GM12878 (cell line): ENCODE measurements around the gene PHC1. TPM values are rescaled to one million over a fixed set of nuclear protein-coding genes. Genes with fewer than 3 reads are reported as not detected.
A peak's percentile ranks its signal among the peaks of the same experiment; 100 is the strongest.

Source experiments
- ATAC-seq: fragments of 200-7000 bp; cut with Tn5 transposase; 3 replicates; pipeline ENCODE4 v1.9.1; 2020; ENCODE audit warnings: mild to moderate bottlenecking, moderate library complexity
- BruUV-seq: library from RNA; stranded (reverse); fragments of 400-500 nt; replicated peaks from 2 replicates; lab custom pipeline; 2021; lab: Mats Ljungman, UMichigan
- CTCF ChIA-PET: fragments of 300-600 bp; sonication (Branson Sonifier 250); formaldehyde crosslinking; extraction: SDS; loops from one replicate; lab custom pipeline; 2021; ENCODE audit warnings: inconsistent platforms; lab: Yijun Ruan, JAX
- POLR2A ChIA-PET: fragments of 350-600 bp; formaldehyde crosslinking; extraction: SDS; loops from one replicate; lab custom pipeline; 2021; ENCODE audit warnings: inconsistent platforms; lab: Charles Lee
- RAD21 ChIA-PET: fragments of 300-600 bp; sonication (Branson Sonifier 250); formaldehyde crosslinking; loops from one replicate; lab custom pipeline; 2023; ENCODE audit warnings: antibody characterized with exemption; ENCODE audit not compliant: unreplicated experiment; lab: Charles Lee
- SMC1A ChIA-PET: fragments of 300-600 bp; sonication (Branson Sonifier 250); formaldehyde crosslinking; loops from one replicate; lab custom pipeline; 2023; ENCODE audit not compliant: unreplicated experiment, uncharacterized antibody; lab: Charles Lee
- DNase-seq: peaks from one replicate; pipeline ENCODE4 v3.0.0-alpha.2; 2011; ENCODE audit warnings: low read depth, low spot score
- FAIRE-seq: peaks from 3 replicates; lab custom pipeline; 2011; peaks lifted over from hg19 to GRCh38; lab: Jason Lieb, UNC
- H2AFZ ChIP-seq: 2 replicates; pipeline ENCODE4 v1.6.0; 2011; ENCODE audit warnings: low read depth, low read length, control low read depth; ENCODE audit not compliant: control insufficient read depth
- H3K27ac ChIP-seq: 2 replicates; pipeline ENCODE4 v1.5.1; 2011; ENCODE audit warnings: control low read depth; ENCODE audit not compliant: control insufficient read depth, insufficient read depth
- H3K27me3 ChIP-seq, 2 experiments: replicated peaks in 1 of 2; 2 replicates each; pipeline versions ENCODE4 v1.6.0 to v1.6.1; 2011; ENCODE audit warnings: low read length in 1 of 2; ENCODE audit not compliant: control insufficient read depth in 2 of 2, insufficient read depth in 2 of 2
- H3K36me3 ChIP-seq, 2 experiments: 2 replicates each; pipeline ENCODE4 v1.5.1; 2011; ENCODE audit warnings: low read length in 1 of 2; ENCODE audit not compliant: control insufficient read depth in 2 of 2, insufficient read depth in 2 of 2
- H3K4me1 ChIP-seq: 2 replicates; pipeline ENCODE4 v1.6.1; 2011; ENCODE audit warnings: mild to moderate bottlenecking, low read length, moderate library complexity, mixed read lengths; ENCODE audit not compliant: control insufficient read depth, insufficient read depth
- H3K4me2 ChIP-seq: 2 replicates; pipeline ENCODE4 v1.6.0; 2011; ENCODE audit warnings: control low read depth; ENCODE audit not compliant: control insufficient read depth, insufficient read depth
- H3K4me3 ChIP-seq: fragments of 200-600 bp; sonication (generic); 2 replicates; pipeline ENCODE4 v1.5.1; 2016
- H3K79me2 ChIP-seq: 2 replicates; pipeline ENCODE4 v1.6.0; 2011; ENCODE audit warnings: low read length; ENCODE audit not compliant: control insufficient read depth, insufficient read depth
- H3K9ac ChIP-seq: 2 replicates; pipeline ENCODE4 v1.8.0; 2011; ENCODE audit warnings: low read length, control low read depth, mixed read lengths; ENCODE audit not compliant: control insufficient read depth, insufficient read depth
- H3K9me3 ChIP-seq: replicated peaks from 3 replicates; pipeline ENCODE4 v1.5.1; 2011; ENCODE audit warnings: mild to moderate bottlenecking, low read length; ENCODE audit not compliant: control insufficient read depth, insufficient read depth
- H4K20me1 ChIP-seq: 2 replicates; pipeline ENCODE4 v1.6.0; 2011; ENCODE audit not compliant: control insufficient read depth, insufficient read depth
- PKNOX1 ChIP-seq: fragments of 450-650 bp; IDR thresholded peaks from 2 replicates; pipeline ENCODE4 v1.6.1; 2016; ENCODE audit warnings: mild to moderate bottlenecking
- RELA ChIP-seq: fragments of 450-650 bp; IDR thresholded peaks from 2 replicates; pipeline ENCODE4 v1.8.0; 2014; ENCODE audit warnings: borderline replicate concordance; ENCODE audit not compliant: partially characterized antibody
- WGBS: methylation state at CpG from one replicate; pipeline ENCODE4 v1.1.6; 2016; ENCODE audit warnings: low lambda C conversion rate; ENCODE audit not compliant: insufficient replicate concordance, insufficient coverage; ENCODE audit errors: missing lambda C conversion rate; 5-methylcytosine and 5-hydroxymethylcytosine counted together
- in situ Hi-C: fragments of 300-500 bp; cut with MboI; formaldehyde crosslinking; loops from 9 replicates; pipeline ENCODE4 v1.14.3; 2018; ENCODE audit warnings: mixed read lengths
- intact Hi-C: fragments of 100-400 bp; cut with micrococcal nuclease; formaldehyde crosslinking; loops from one replicate; pipeline ENCODE4 v1.14.2; 2022; ENCODE audit not compliant: unreplicated experiment
- polyA plus RNA-seq, 11 experiments: library from polyadenylated mRNA; depleted of rRNA in 4 of 11; unstranded in 6 of 11; stranded (reverse) in 5 of 11; fragments of >200 nt; fragmentation: Nextera tagmentation in 4 of 11; fragmentation: Illumina TruSeq in 1 of 11; extraction: Ambion mirVana in 4 of 11; extraction: Trizol in 1 of 11; gene quantifications; 1 replicate in 1 of 11; 2 replicates in 10 of 11; pipeline versions ENCODE4 v1.2.1 to v1.2.3, GENCODE V29; 2011 to 2016; ENCODE audit warnings: inconsistent platforms in 2 of 11, missing spikeins in 2 of 11, low read depth in 1 of 11
- total RNA-seq, 4 experiments: library from RNA; depleted of rRNA in 3 of 4; stranded (reverse); fragments of >200 nt in 3 of 4; fragmentation: Illumina TruSeq in 1 of 4; extraction: Trizol in 1 of 4; gene quantifications; 2 replicates each; pipeline versions ENCODE4 v1.2.1 to v1.2.3, GENCODE V29; 2013 to 2021

Gene PHC1
- total and polyA plus RNA-seq, 10 of the 15 experiments (the other 5 are each of a cell fraction or from before 2014, with no cell fraction given) = 0.50 to 16.3 (median 2.1) TPM

DNA sequence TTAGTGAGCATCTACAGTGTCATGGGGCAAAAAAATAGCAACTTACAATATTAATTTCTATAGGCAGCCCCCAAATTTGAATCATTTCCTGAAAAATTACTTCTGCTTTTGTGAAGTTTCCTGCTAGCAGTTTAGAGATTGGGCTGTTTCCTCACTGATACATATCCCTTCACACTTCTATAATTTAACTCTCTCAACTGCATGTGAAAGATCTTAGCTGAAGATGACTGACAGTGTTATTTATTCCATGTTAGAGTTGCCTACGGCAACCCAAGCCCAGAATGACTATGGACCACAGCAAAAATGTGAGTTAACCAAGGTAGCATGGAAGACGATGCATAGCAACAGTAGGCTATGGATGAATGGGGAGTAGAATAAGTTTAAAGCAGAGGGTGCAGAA is 75.1 kb downstream of the PHC1 start, which contains the start of gene KLRG1:
KLRG1 (plus strand) TSS at position 134 of the 400 bp plus-strand sequence; CDS start at position 224, 90 bp downstream.
- Histone ChIP-seq H2AFZ (no peak within 1 kb of the TSS), H4K20me1 (no peaks in the 10 kb centered on the region), H3K36me3 (no peaks in the 10 kb centered on the region), H3K9me3 (no peaks in the 10 kb centered on the region), H3K4me1 (peaks cover 5% of the 10 kb centered on the region; the same call in 1 of the 2 replicates), H3K79me2 (no peaks in the 10 kb centered on the region), H3K4me3 (no peak within 1 kb of the TSS), H3K27me3 (no peaks in the 10 kb centered on the region), H3K4me2 (no peak within 1 kb of the TSS), H3K27ac (no peak within 1 kb of the TSS), H3K9ac (no peak within 1 kb of the TSS)
- no peak; the same call in 1 of the 3 replicates for ATAC-seq
- DNase-seq = no peak
- TF ChIP-seq PKNOX1 (peak; percentile 35; the same call in 1 of the 2 replicates), RELA (no peak)
- no peak for FAIRE-seq
- ChIA-PET RAD21 (no interaction called here), POLR2A (no interaction called here), CTCF (no interaction called here), SMC1A (interaction anchor here (0.7 kb wide), 1 partner anchor 1560 kb away, joined by 3 read pairs; no protein-coding TSS in a partner anchor)
- intact Hi-C loops = no loop called here
- in situ Hi-C loops = no loop called here
- WGBS = 25% methylated on average over 2 of the region's 2 CpGs
- no TSS peak for BruUV-seq

Other genes starting within 250 kb of the PHC1 start
- 0.28 and 2.3 TPM in 2 replicates for gene RIMKLB, start 216.5 kb upstream of the PHC1 start, total RNA-seq (2014; rRNA removed)
- 0.40 and 0.64 TPM in 2 replicates for gene RIMKLB, start 216.5 kb upstream of the PHC1 start, total RNA-seq (2014; rRNA removed; fragmentation: Illumina TruSeq; extraction: Trizol)
- gene RIMKLB, start 216.5 kb upstream of the PHC1 start, total RNA-seq (2021) = 0.49 and 0.77 TPM in 2 replicates
- gene RIMKLB, start 216.5 kb upstream of the PHC1 start, polyA plus RNA-seq (2011; rRNA removed) = 0.53 and 0.61 TPM in 2 replicates
- gene RIMKLB, start 216.5 kb upstream of the PHC1 start, polyA plus RNA-seq (2014; fragmentation: Illumina TruSeq; extraction: Trizol) = 0.59 and 0.70 TPM in 2 replicates
- gene RIMKLB, start 216.5 kb upstream of the PHC1 start, polyA plus RNA-seq (2014; fragmentation: Nextera tagmentation; extraction: Ambion mirVana) = under 1 TPM; 0.15 to 0.21 TPM
- gene RIMKLB, start 216.5 kb upstream of the PHC1 start, polyA plus RNA-seq (2014; rRNA removed) = 0.83 and 0.86 TPM in 2 replicates
- gene RIMKLB, start 216.5 kb upstream of the PHC1 start, polyA plus RNA-seq (2016; fragmentation: Nextera tagmentation; extraction: Ambion mirVana) = under 1 TPM; 0.44 to 0.59 TPM
- not detected in 2 replicates for gene A2ML1, start 91.9 kb upstream of the PHC1 start, total RNA-seq (2014; rRNA removed)
- gene A2ML1, start 91.9 kb upstream of the PHC1 start, total RNA-seq (2014; rRNA removed; fragmentation: Illumina TruSeq; extraction: Trizol) = not detected in 2 replicates
- not detected in 2 replicates for gene A2ML1, start 91.9 kb upstream of the PHC1 start, total RNA-seq (2021)
- not detected in 2 replicates for gene A2ML1, start 91.9 kb upstream of the PHC1 start, polyA plus RNA-seq (2011; rRNA removed)
- gene A2ML1, start 91.9 kb upstream of the PHC1 start, polyA plus RNA-seq (2014; fragmentation: Illumina TruSeq; extraction: Trizol) = not detected in 2 replicates
- not detected for gene A2ML1, start 91.9 kb upstream of the PHC1 start, polyA plus RNA-seq (2014; fragmentation: Nextera tagmentation; extraction: Ambion mirVana)
- gene A2ML1, start 91.9 kb upstream of the PHC1 start, polyA plus RNA-seq (2014; rRNA removed) = not detected in 2 replicates
- gene A2ML1, start 91.9 kb upstream of the PHC1 start, polyA plus RNA-seq (2016; fragmentation: Nextera tagmentation; extraction: Ambion mirVana) = not detected
- gene M6PR, start 35.1 kb downstream of the PHC1 start, total RNA-seq (2014; rRNA removed) = 203 and 209 TPM in 2 replicates
- gene M6PR, start 35.1 kb downstream of the PHC1 start, total RNA-seq (2014; rRNA removed; fragmentation: Illumina TruSeq; extraction: Trizol) = 126 and 139 TPM in 2 replicates
- 134 and 135 TPM in 2 replicates for gene M6PR, start 35.1 kb downstream of the PHC1 start, total RNA-seq (2021)
- 175 and 192 TPM in 2 replicates for gene M6PR, start 35.1 kb downstream of the PHC1 start, polyA plus RNA-seq (2011; rRNA removed)
- gene M6PR, start 35.1 kb downstream of the PHC1 start, polyA plus RNA-seq (2014; fragmentation: Illumina TruSeq; extraction: Trizol) = 146 and 160 TPM in 2 replicates
- gene M6PR, start 35.1 kb downstream of the PHC1 start, polyA plus RNA-seq (2014; fragmentation: Nextera tagmentation; extraction: Ambion mirVana) = 100 to 1,000 TPM in 1 of 2 experiments, 10 to 100 TPM in 1; 65.4 to 101 TPM
- gene M6PR, start 35.1 kb downstream of the PHC1 start, polyA plus RNA-seq (2014; rRNA removed) = 103 and 113 TPM in 2 replicates
- gene M6PR, start 35.1 kb downstream of the PHC1 start, polyA plus RNA-seq (2016; fragmentation: Nextera tagmentation; extraction: Ambion mirVana) = 100 to 1,000 TPM; 138 to 151 TPM
- gene KLRG1, start 75.0 kb downstream of the PHC1 start, total RNA-seq (2014; rRNA removed) = 3.3 and 5.2 TPM in 2 replicates
- gene KLRG1, start 75.0 kb downstream of the PHC1 start, total RNA-seq (2014; rRNA removed; fragmentation: Illumina TruSeq; extraction: Trizol) = 2.4 and 3.5 TPM in 2 replicates
- 2.1 and 2.3 TPM in 2 replicates for gene KLRG1, start 75.0 kb downstream of the PHC1 start, total RNA-seq (2021)
- gene KLRG1, start 75.0 kb downstream of the PHC1 start, polyA plus RNA-seq (2011; rRNA removed) = 5.5 and 7.3 TPM in 2 replicates
- gene KLRG1, start 75.0 kb downstream of the PHC1 start, polyA plus RNA-seq (2014; fragmentation: Illumina TruSeq; extraction: Trizol) = 3.4 and 3.7 TPM in 2 replicates
- gene KLRG1, start 75.0 kb downstream of the PHC1 start, polyA plus RNA-seq (2014; fragmentation: Nextera tagmentation; extraction: Ambion mirVana) = 1 to 10 TPM; 6.3 to 6.5 TPM
- 2.4 and 2.7 TPM in 2 replicates for gene KLRG1, start 75.0 kb downstream of the PHC1 start, polyA plus RNA-seq (2014; rRNA removed)
- gene KLRG1, start 75.0 kb downstream of the PHC1 start, polyA plus RNA-seq (2016; fragmentation: Nextera tagmentation; extraction: Ambion mirVana) = 1 to 10 TPM; 4.0 to 4.5 TPM
- gene A2M, start 201.4 kb downstream of the PHC1 start, total RNA-seq (2014; rRNA removed) = not detected in 2 replicates
- not detected in 2 replicates for gene A2M, start 201.4 kb downstream of the PHC1 start, total RNA-seq (2014; rRNA removed; fragmentation: Illumina TruSeq; extraction: Trizol)
- 2.0 and 3.5 TPM in 2 replicates for gene A2M, start 201.4 kb downstream of the PHC1 start, total RNA-seq (2021)
- gene A2M, start 201.4 kb downstream of the PHC1 start, polyA plus RNA-seq (2011; rRNA removed) = 0.04 and 0.10 TPM in 2 replicates
- not detected in 2 replicates for gene A2M, start 201.4 kb downstream of the PHC1 start, polyA plus RNA-seq (2014; fragmentation: Illumina TruSeq; extraction: Trizol)
- gene A2M, start 201.4 kb downstream of the PHC1 start, polyA plus RNA-seq (2014; fragmentation: Nextera tagmentation; extraction: Ambion mirVana) = not detected
- 0.03 TPM in 1 of 2 replicates, not detected in the other for gene A2M, start 201.4 kb downstream of the PHC1 start, polyA plus RNA-seq (2014; rRNA removed)
- gene A2M, start 201.4 kb downstream of the PHC1 start, polyA plus RNA-seq (2016; fragmentation: Nextera tagmentation; extraction: Ambion mirVana) = under 1 TPM; 0.20 to 0.69 TPM